GM12892 (cell line): ENCODE data around the gene ACTA1.

Experiments
- DNase-seq: peaks from one replicate; pipeline ENCODE4 v3.0.0; 2011; ENCODE audit not compliant: insufficient read length
- FAIRE-seq: peaks from 2 replicates; lab custom pipeline; 2011; peaks lifted over from hg19 to GRCh38; lab: Jason Lieb, UNC
- POLR2A ChIP-seq: IDR thresholded peaks from 2 replicates; pipeline ENCODE4 v1.6.1; 2011; ENCODE audit warnings: low read depth, low read length, control low read depth
- POLR2AphosphoS5 ChIP-seq: IDR thresholded peaks from 2 replicates; pipeline ENCODE4 v1.6.1; 2011; ENCODE audit warnings: low read depth, low read length, control low read depth
- TAF1 ChIP-seq: IDR thresholded peaks from 2 replicates; pipeline ENCODE4 v1.6.1; 2011; ENCODE audit warnings: low read depth, mild to moderate bottlenecking, control low read depth, low read length, borderline replicate concordance

ACTA1 gene

GRCh38 chr1:229437443-229437842 lies 3.5 kb upstream of the ACTA1 start:
- no peak for FAIRE-seq
- TF ChIP-seq POLR2A (no peak), POLR2AphosphoS5 (no peak), TAF1 (no peak)
- no peak for DNase-seq

DNA sequence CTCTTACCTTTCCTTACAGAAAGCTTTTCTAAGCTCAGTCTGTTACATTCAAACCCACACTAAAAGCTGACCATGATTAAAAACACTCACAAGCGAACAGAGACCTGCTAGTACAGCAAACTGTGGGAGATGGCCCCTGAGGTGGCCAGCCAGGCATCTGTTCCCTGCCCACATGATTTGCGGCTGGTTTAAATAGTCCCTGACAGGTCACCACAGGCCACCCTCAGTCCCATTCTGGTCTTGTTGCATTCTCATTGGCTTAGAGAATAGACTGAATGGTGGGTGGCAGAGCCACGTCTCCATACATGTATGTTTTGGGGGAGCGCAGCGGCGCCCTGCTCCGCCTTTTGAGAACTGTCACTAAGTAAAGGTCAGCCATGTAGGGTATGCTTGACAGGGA lies 2.3 kb upstream of the ACTA1 start:
- FAIRE-seq (no peak), DNase-seq (no peak)
- TF ChIP-seq TAF1 (no peak), POLR2A (no peak), POLR2AphosphoS5 (no peak)

DNA sequence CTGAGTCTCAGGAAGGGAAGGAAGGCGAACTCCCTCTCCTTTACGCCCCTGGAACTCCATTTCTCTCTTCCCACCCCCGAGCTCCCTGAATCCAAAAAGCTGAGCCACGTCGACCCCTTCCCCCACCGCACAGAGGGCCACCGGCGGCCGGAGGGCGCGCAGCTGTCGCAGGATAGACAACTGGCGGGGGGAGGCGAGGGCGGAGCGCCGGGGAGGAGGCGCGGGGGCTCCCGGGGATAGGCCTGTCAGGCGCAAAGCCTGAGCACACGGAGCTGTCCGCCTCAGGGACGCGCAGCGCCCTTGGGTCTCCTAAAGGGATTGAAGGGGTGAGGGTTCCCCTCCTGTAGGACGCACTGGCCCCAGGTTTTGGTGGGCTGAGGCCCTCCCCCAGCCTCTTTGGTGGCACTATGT lies 752 bp upstream of the ACTA1 start:
- FAIRE-seq (no peak), DNase-seq (no peak)

DNA sequence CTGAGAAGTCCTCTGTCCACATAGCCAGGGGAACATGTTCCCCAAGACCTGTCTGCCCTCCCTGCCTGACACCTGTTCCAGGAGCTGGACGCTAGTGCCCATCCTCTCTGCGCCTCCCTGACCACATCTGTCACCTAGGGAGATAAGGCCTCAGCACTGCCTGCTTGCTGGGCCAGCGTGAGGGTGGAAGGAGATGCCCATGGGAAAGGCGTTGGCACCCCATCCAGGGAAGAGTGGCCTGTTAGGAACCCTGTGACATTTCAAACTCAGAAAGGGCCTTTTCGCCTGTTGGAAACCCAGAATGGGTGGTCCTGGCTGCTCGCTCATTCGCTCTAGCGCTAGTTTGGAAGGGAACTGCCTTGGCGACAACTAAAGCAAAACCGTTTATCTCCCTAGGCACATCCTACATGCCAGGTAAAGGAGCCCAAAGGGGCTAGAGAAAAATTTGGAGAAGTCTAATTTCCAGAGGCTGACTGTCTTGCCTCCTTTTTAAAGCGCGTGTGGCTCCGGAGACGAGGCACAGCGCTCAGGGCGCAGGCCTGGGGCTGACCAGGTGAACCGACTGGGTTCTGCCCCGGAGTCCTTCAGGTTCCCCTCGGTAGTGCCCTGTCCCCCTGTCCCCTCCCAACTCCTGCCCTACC lies 410 bp downstream of the ACTA1 start:
- TF ChIP-seq TAF1 = no peak
- TF ChIP-seq POLR2AphosphoS5 = no peak
- no peak for TF ChIP-seq POLR2A
- FAIRE-seq (no peak), DNase-seq (no peak)

More for the DNA sequence above, 752 bp upstream of the ACTA1 start:
- TF ChIP-seq TAF1 (no peak), POLR2AphosphoS5 (no peak), POLR2A (no peak)

DNA sequence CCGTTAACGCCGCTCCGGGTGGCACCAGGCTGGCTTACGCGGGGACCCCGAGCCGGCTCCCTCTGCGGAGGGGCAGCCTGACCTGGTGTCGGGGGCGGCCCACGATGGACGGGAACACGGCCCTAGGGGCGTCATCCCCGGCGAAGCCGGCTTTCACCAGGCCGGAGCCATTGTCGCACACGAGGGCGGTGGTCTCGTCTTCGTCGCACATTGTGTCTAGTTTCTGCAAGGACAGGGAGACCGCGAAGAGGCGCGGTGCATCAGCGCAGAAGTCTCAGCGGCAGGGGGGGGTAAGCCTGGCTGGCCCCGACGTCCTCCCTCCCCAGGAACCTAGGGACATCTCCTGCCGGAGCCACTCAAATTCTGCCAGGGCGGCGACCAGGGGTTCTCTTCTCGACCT lies 989 bp downstream of the ACTA1 start:
- FAIRE-seq (no peak), DNase-seq (no peak)
- no peak for TF ChIP-seq TAF1
- TF ChIP-seq POLR2A = no peak
- TF ChIP-seq POLR2AphosphoS5 = no peak

DNA sequence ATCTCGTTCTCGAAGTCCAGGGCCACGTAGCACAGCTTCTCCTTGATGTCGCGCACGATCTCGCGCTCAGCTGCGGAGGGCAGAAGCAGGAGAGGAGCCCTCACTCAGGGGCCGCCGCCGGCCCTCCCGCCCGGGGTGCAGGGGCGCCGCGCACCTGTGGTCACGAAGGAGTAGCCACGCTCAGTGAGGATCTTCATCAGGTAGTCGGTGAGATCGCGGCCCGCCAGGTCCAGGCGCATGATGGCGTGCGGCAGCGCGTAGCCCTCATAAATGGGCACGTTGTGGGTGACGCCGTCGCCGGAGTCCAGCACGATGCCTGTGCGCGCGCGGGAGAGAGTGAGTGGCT lies 1.8 kb downstream of the ACTA1 start:
- FAIRE-seq (no peak), DNase-seq (no peak)
- TF ChIP-seq POLR2AphosphoS5 (no peak), TAF1 (no peak), POLR2A (no peak)

DNA sequence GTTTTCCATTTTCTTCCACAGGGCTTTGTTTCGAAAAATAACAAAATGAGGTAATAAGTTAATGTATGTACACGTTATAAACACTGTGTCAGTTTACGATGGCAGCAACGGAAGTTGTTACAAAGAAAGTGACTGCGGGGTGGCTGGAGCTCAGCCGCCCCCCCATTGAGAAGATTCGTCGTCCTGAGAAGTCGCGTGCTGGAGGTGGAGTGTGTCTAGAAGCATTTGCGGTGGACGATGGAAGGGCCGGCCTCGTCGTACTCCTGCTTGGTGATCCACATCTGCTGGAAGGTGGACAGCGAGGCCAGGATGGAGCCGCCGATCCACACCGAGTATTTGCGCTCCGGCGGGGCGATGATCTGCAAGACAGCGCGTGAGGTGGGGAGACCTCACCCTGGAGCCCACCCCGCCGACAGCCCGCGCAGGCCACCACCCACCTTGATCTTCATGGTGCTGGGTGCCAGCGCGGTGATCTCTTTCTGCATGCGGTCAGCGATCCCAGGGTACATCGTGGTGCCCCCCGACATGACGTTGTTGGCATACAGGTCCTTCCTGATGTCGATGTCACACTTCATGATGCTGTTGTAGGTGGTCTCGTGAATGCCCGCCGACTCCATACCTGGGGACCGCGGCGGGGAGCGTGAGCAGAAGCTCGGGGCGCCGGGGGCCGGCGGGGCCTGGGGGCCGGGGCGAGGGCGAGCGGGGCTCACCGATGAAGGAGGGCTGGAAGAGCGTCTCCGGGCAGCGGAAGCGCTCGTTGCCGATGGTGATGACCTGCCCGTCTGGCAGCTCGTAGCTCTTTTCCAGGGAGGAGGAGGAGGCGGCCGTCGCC lies 2.4 kb downstream of the ACTA1 start:
- no peak for DNase-seq
- TF ChIP-seq POLR2A (no peak), POLR2AphosphoS5 (no peak), TAF1 (no peak)
- FAIRE-seq = no peak

DNA sequence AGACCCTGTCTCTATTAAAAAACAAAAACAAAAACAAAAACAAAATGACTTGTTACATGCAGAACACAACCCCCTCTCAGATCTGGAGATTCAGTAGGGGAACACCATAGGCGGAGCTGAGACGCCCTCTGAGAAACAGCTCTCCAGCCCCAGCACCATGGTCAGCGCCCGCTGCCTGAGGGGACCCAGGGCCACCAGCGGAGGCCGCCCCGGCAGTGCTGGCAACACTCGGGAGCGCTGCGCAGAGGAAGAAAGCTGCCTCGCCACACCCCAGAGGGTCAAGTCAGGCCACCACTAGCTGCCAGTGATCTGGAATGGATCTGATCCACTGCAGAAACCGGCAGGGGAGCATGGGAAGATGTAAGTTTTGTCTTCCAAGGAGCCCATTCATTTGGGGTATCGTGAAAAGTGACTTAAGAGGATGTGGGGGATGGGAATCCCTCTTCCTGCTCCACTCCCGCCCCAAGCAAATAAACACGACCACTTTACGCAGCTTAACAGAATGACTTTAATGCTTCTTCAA lies 3.1 kb downstream of the ACTA1 start:
- FAIRE-seq (no peak), DNase-seq (no peak)
- TF ChIP-seq POLR2AphosphoS5 = no peak
- TF ChIP-seq TAF1 = no peak
- TF ChIP-seq POLR2A = no peak

- no peak for DNase-seq
- no peak for FAIRE-seq
- TF ChIP-seq TAF1 (no peak), POLR2A (no peak), POLR2AphosphoS5 (no peak)
These were observed 5.6 kb downstream of the ACTA1 start for GRCh38 chr1:229428256-229428655.

DNA sequence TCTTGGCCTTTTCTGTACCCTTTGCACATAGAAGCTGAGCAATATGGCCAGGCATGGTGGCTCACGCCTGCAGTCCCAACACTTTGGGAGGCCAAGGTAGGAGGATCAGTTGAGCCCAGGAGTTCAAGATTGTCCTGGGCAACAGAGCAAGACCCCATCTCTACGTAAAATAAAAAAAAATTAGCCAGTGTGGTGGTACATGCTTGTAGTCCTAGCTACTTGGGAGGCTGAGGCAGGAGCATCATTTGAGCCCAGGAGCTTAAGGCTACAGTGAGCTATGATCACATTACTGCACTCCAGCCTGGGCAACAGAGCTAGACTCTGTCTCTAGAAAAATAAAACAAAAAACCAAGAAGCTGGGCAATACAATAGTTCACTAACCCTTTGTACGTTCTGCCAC lies 6.3 kb downstream of the ACTA1 start:
- DNase-seq (no peak), FAIRE-seq (no peak)
- TF ChIP-seq POLR2A = no peak
- no peak for TF ChIP-seq TAF1
- TF ChIP-seq POLR2AphosphoS5 = no peak

GRCh38 chr1:229425564-229426159 lies 8.2 kb downstream of the ACTA1 start:
- DNase-seq (no peak), FAIRE-seq (no peak)
- TF ChIP-seq POLR2A = no peak
- no peak for TF ChIP-seq TAF1
- TF ChIP-seq POLR2AphosphoS5 = no peak
